K562 (cell line): ENCODE results near the gene PPARG. TPM values are rescaled to one million over a fixed set of nuclear protein-coding genes. Genes with fewer than 3 reads are reported as not detected.

ENCODE experiments used
- ATAC-seq: fragments of 200-7000 bp; cut with Tn5 transposase; 3 replicates; pipeline ENCODE4 v1.9.1; 2020; ENCODE audit warnings: moderate library complexity
- BruUV-seq: library from RNA; stranded (reverse); fragments of 400-500 nt; replicated peaks from 2 replicates; lab custom pipeline; 2021; lab: Mats Ljungman, UMichigan
- CTCF ChIA-PET: fragments of 300-600 bp; formaldehyde crosslinking; extraction: SDS; loops from one replicate; lab custom pipeline; 2021; ENCODE audit warnings: low intra/inter-chr PET ratio; lab: Yijun Ruan, JAX
- POLR2A ChIA-PET: fragments of 300-600, 350-650 bp; sonication (Branson Sonifier 250); formaldehyde crosslinking; extraction: SDS; loops from one replicate; lab custom pipeline; 2021; ENCODE audit warnings: antibody characterized with exemption, inconsistent platforms; lab: Yijun Ruan, JAX
- DNase-seq, 4 experiments: peaks; one replicate each; pipeline versions ENCODE4 v3.0.0 to v3.0.0-alpha.2; 2011 to 2018; ENCODE audit warnings: low spot score in 3 of 4, mixed read lengths in 3 of 4; ENCODE audit errors: extremely low read depth in 1 of 4
- FAIRE-seq: peaks from 2 replicates; lab custom pipeline; 2011; peaks lifted over from hg19 to GRCh38; lab: Jason Lieb, UNC
- H2AFZ ChIP-seq: 2 replicates; pipeline ENCODE4 v1.6.0; 2011; ENCODE audit warnings: low read depth, low read length, control low read depth, inconsistent platforms
- H3K27ac ChIP-seq: fragments of 200-600 bp; 3 replicates; pipeline ENCODE4 v1.8.0; 2011; ENCODE audit warnings: low read depth, mild to moderate bottlenecking, control low read depth, inconsistent platforms, low read length, moderate library complexity, mixed read lengths; ENCODE audit errors: extremely low read depth
- H3K27me3 ChIP-seq, 2 experiments: fragments of 300-600 bp in 1 of 2; 2 replicates in 1 of 2; 3 replicates in 1 of 2; pipeline versions ENCODE4 v1.6.0 to v1.8.0; 2011; ENCODE audit warnings: inconsistent platforms in 2 of 2, low read length in 2 of 2, mild to moderate bottlenecking in 1 of 2, mixed read lengths in 1 of 2, moderate library complexity in 1 of 2; ENCODE audit not compliant: control insufficient read depth in 2 of 2, insufficient read depth in 2 of 2
- H3K36me3 ChIP-seq: fragments of 300-600 bp; 3 replicates; pipeline ENCODE4 v1.8.0; 2011; ENCODE audit warnings: mild to moderate bottlenecking, low read length, inconsistent platforms; ENCODE audit not compliant: control insufficient read depth, insufficient read depth
- H3K4me1 ChIP-seq, 2 experiments: fragments of 200-600 bp in 1 of 2; replicated peaks in 1 of 2; 2 replicates in 1 of 2; 3 replicates in 1 of 2; pipeline versions ENCODE4 v1.5.1 to v1.8.0; 2011; ENCODE audit warnings: inconsistent platforms in 2 of 2, low read length in 2 of 2, mild to moderate bottlenecking in 1 of 2, mixed read lengths in 1 of 2, moderate library complexity in 1 of 2; ENCODE audit not compliant: control insufficient read depth in 2 of 2, insufficient read depth in 2 of 2
- H3K4me2 ChIP-seq: 2 replicates; pipeline ENCODE4 v1.6.1; 2011; ENCODE audit warnings: low read length, control low read depth, inconsistent platforms, mixed read lengths; ENCODE audit not compliant: insufficient read depth
- H3K4me3 ChIP-seq: fragments of 200-600 bp; sonication (generic), shearing (Covaris generic); 2 replicates; pipeline ENCODE4 v1.5.1; 2016; ENCODE audit warnings: control low read depth, inconsistent platforms
- H3K79me2 ChIP-seq: fragments of 200-600 bp; 3 replicates; pipeline ENCODE4 v1.8.0; 2011; ENCODE audit warnings: low read length, inconsistent platforms; ENCODE audit not compliant: control insufficient read depth, insufficient read depth
- H3K9ac ChIP-seq, 2 experiments: 2 replicates each; pipeline versions ENCODE4 v1.6.0 to v1.6.1; 2011; ENCODE audit warnings: low read depth in 2 of 2, low read length in 2 of 2, control low read depth in 1 of 2, inconsistent platforms in 1 of 2, mild to moderate bottlenecking in 1 of 2, mixed read lengths in 1 of 2; ENCODE audit not compliant: insufficient read depth in 1 of 2
- H3K9me1 ChIP-seq: one replicate; pipeline ENCODE4 v1.6.0; 2011; ENCODE audit warnings: inconsistent platforms, mild to moderate bottlenecking, low read length, moderate library complexity; ENCODE audit not compliant: control insufficient read depth, insufficient read depth
- H3K9me3 ChIP-seq: replicated peaks from 2 replicates; pipeline ENCODE4 v1.5.1; 2011; ENCODE audit warnings: low read depth, low read length, inconsistent platforms; ENCODE audit not compliant: control insufficient read depth, insufficient read depth
- H4K20me1 ChIP-seq: replicated peaks from 2 replicates; pipeline ENCODE4 v1.6.1; 2011; ENCODE audit warnings: low read length, inconsistent platforms, mixed read lengths; ENCODE audit not compliant: control insufficient read depth, insufficient read depth
- PCBP1 ChIP-seq: fragments of 200-400 bp; formaldehyde crosslinking; IDR thresholded peaks from 2 replicates; pipeline ENCODE4 v1.6.1; 2018; ENCODE audit warnings: mild to moderate bottlenecking, low read depth, low read length; ENCODE audit not compliant: poor library complexity, severe bottlenecking
- WGBS: fragments of 100-300 bp; shearing (Covaris generic); methylation state at CpG from one replicate; pipeline ENCODE4 v1.1.6; 2016; ENCODE audit warnings: low coverage, mixed read lengths; ENCODE audit not compliant: insufficient coverage; ENCODE audit errors: missing lambda C conversion rate; 5-methylcytosine and 5-hydroxymethylcytosine counted together
- in situ Hi-C: fragments of 300-500 bp; cut with MboI; formaldehyde crosslinking; loops from 4 replicates; pipeline ENCODE4 v1.15.0; 2018; ENCODE audit warnings: inconsistent platforms, mixed read lengths
- intact Hi-C: fragments of 100-400 bp; cut with micrococcal nuclease; formaldehyde crosslinking; loops from 2 replicates; pipeline ENCODE4 v1.14.2; 2022
- polyA plus RNA-seq, 8 experiments: library from polyadenylated mRNA; depleted of rRNA in 4 of 8; stranded (reverse) in 5 of 8; unstranded in 3 of 8; fragments of >200 nt; fragmentation: Nextera tagmentation in 2 of 8; fragmentation: Illumina TruSeq in 1 of 8; extraction: Ambion mirVana in 2 of 8; extraction: Trizol in 1 of 8; gene quantifications; 2 replicates each; pipeline versions ENCODE4 v1.2.1 to v1.2.3, GENCODE V29; 2011 to 2014; ENCODE audit warnings: inconsistent platforms in 1 of 8, missing spikeins in 1 of 8
- total RNA-seq, 7 experiments: library from RNA; depleted of rRNA in 6 of 7; stranded (reverse); fragments of >200 nt in 6 of 7; fragmentation: Illumina TruSeq in 2 of 7; extraction: Trizol in 2 of 7; gene quantifications; 2 replicates each; pipeline versions ENCODE4 v1.2.1 to v1.2.3, GENCODE V29; 2011 to 2021; ENCODE audit warnings: low replicate concordance in 1 of 7
- TF ChIP-seq, protein P1 (sequence below), 2 experiments: IDR thresholded peaks in 1 of 2; conservative IDR thresholded peaks in 1 of 2; 2 replicates each; pipeline ENCODE4 v1.6.1; 2016; ENCODE audit warnings: low read depth in 2 of 2, mild to moderate bottlenecking in 1 of 2, missing compliant biosample characterization in 1 of 2, missing genetic modification characterization in 1 of 2, moderate library complexity in 1 of 2

PPARG gene
- total and polyA plus RNA-seq, 9 of the 15 experiments (the other 6 are each of a cell fraction or from before 2014, with no cell fraction given) = not detected

DNA sequence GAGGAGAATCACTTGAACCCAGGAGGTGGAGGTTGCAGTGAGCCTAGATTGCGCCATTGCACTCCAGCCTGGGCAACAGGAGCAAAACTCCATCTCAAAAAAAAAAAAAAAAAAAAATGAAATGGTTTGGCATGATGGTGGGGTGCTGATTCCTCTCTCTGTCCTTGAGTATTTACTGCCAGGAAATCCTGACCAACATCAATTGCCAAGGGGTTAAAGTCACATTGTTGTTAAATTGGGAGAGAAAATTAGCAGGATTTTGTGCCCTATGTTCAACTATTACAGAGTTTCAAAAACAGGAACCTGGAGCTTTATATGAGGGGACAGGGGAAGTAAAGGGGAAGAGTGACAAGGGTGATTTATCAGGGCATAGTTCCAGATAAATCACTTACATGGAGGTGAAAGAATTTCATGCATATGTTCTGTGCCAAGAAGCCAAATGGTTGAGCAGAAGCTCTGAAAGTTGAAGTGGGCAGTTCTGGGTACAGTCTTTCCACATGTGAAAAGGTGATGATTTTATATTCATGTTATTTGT lies 124.9 kb downstream of the PPARG start:
- Histone ChIP-seq H3K4me2 (no peak overlapping the region), H3K9me1 (no peaks in the 10 kb centered on the region), H3K9ac (no peak overlapping the region), H2AFZ (no peak overlapping the region), H3K36me3 (no peaks in the 10 kb centered on the region), H3K27ac (no peak overlapping the region), H4K20me1 (no peaks in the 10 kb centered on the region), H3K27me3 (peaks cover 4 to 14% of the 10 kb centered on the region in 2 experiments; a peak in 3 of 5 replicates), H3K4me1 (no peaks in the 10 kb centered on the region; a peak in 1 of 5 replicates), H3K79me2 (no peaks in the 10 kb centered on the region), H3K4me3 (no peak overlapping the region), H3K9me3 (no peaks in the 10 kb centered on the region)
- TF ChIP-seq, protein P1, sequence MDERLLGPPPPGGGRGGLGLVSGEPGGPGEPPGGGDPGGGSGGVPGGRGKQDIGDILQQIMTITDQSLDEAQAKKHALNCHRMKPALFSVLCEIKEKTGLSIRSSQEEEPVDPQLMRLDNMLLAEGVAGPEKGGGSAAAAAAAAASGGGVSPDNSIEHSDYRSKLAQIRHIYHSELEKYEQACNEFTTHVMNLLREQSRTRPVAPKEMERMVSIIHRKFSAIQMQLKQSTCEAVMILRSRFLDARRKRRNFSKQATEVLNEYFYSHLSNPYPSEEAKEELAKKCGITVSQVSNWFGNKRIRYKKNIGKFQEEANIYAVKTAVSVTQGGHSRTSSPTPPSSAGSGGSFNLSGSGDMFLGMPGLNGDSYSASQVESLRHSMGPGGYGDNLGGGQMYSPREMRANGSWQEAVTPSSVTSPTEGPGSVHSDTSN (CRISPR knock-in tag; IDR thresholded peaks at IDR 0.05; ENCODE audit: low read depth) = no peak
- TF ChIP-seq, protein P1 (tag; conservative IDR thresholded peaks at IDR 0.05; ENCODE audit: low read depth) = peak; percentile 66
- no peak for TF ChIP-seq PCBP1
- no CpG with 5 or more reads among the region's 1 CpG for WGBS
- POLR2A ChIA-PET = no interaction called here
- intact Hi-C loops = no loop called here
- in situ Hi-C loops = no loop called here
- DNase-seq = no peak
- no peak for FAIRE-seq
- CTCF ChIA-PET = no interaction called here
- no TSS peak for BruUV-seq
- no peak for ATAC-seq
